Epithelial cell of esophagus (primary cell): Measurements from ENCODE around the gene IGSF9B.

ENCODE experiments used
- DNase-seq: peaks from one replicate; pipeline ENCODE4 v3.0.0; 2010; ENCODE audit warnings: low read depth
- H3K4me3 ChIP-seq: 2 replicates; pipeline ENCODE4 v1.5.1; 2011; ENCODE audit warnings: mild to moderate bottlenecking, low read length, control low read depth
- CTCF ChIP-seq: IDR thresholded peaks from 2 replicates; pipeline ENCODE4 v1.5.1; 2011; ENCODE audit warnings: low read depth, mild to moderate bottlenecking, low read length, control low read depth, inconsistent platforms; ENCODE audit not compliant: insufficient read depth; ENCODE audit errors: missing control alignments

IGSF9B gene

GRCh38 chr11:133984828-133985227 is 28.1 kb upstream of the IGSF9B start:
- no peak for DNase-seq
- H3K4me3 ChIP-seq, result no peak overlapping the region
- TF ChIP-seq CTCF, result no peak

- no peak for TF ChIP-seq CTCF
- H3K4me3 ChIP-seq, result no peak overlapping the region
- no peak for DNase-seq
These were observed 27.0 kb upstream of the IGSF9B start for GRCh38 chr11:133983660-133984316.

GRCh38 chr11:133982876-133983275 is 26.1 kb upstream of the IGSF9B start:
- TF ChIP-seq CTCF, result no peak
- no peak overlapping the region for H3K4me3 ChIP-seq

GRCh38 chr11:133982151-133982550 is 25.4 kb upstream of the IGSF9B start:
- TF ChIP-seq CTCF, result no peak
- H3K4me3 ChIP-seq, result no peak overlapping the region
- DNase-seq, result no peak

More at GRCh38 chr11:133982876-133983275, 26.1 kb upstream of the IGSF9B start:
- DNase-seq, result no peak

- DNase-seq, result no peak
- no peak for TF ChIP-seq CTCF
- H3K4me3 ChIP-seq, result no peak overlapping the region
These were observed 24.4 kb upstream of the IGSF9B start for GRCh38 chr11:133981156-133981555.

GRCh38 chr11:133980665-133981064 is 23.9 kb upstream of the IGSF9B start:
- no peak for TF ChIP-seq CTCF
- no peak overlapping the region for H3K4me3 ChIP-seq
- no peak for DNase-seq

DNA sequence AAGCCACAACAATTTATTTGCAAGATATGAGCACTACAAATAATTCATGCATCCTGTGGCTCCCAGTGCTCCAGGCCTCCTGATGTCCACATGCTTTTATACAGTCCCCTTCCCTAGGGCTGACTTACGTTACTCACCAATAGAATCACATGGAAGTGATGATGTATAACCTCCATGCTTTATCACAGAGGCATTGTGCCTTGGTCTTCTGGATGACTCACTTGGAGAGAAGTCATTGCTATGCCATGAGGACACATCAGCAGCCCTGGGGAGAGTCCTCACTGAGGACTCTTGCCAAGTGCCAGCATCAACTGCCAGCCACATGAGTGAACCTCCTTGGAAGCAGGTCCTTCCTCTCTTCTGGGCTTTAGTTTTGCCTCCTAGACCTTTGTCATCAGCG is 22.0 kb upstream of the IGSF9B start:
- TF ChIP-seq CTCF, result no peak
- no peak overlapping the region for H3K4me3 ChIP-seq
- no peak for DNase-seq
